ENCODE data around the gene LDLRAD2.
"Not testable (repeated sequence)": the region's sequence is repeated elsewhere in the genome, so short reads cannot be mapped to it uniquely, and the experiment has no call there.

The LDLRAD2 gene

GRCh38 chr1:21773585-21773984 is 38.5 kb upstream of the LDLRAD2 start:
- DNase-seq (ENCODE audit: low read depth): no peak
- no peak overlapping the region for H3K4me3 ChIP-seq (ENCODE audit: low read depth, low read length)
- no peak for TF ChIP-seq CTCF (IDR thresholded peaks at IDR 0.05; ENCODE audit: control insufficient read depth, extremely low read depth, insufficient read depth)

GRCh38 chr1:21774835-21775549 is 37.1 kb upstream of the LDLRAD2 start:
- no peak for DNase-seq (ENCODE audit: low read depth)
- no peak for TF ChIP-seq CTCF (IDR thresholded peaks at IDR 0.05; ENCODE audit: control insufficient read depth, extremely low read depth, insufficient read depth)
- no peak overlapping the region for H3K4me3 ChIP-seq (ENCODE audit: low read depth, low read length)

DNA sequence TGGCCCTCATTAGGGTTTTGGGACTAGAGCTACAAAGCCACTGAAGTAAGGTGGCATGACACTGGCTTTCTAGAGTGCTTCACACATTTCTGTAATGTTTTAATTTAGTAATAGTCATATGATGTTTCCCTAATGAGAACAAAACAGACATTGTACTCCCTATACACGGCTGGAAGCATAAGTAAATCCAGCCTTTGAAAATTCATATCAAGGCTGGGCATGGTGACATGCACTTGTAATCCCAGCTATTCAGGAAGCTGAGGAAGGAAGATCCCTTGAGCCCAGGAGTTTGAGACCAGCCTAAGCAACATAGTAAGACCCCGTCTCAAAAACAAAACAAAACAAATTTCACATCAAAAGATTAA is 36.5 kb upstream of the LDLRAD2 start:
- no peak for DNase-seq (ENCODE audit: low read depth)
- no peak overlapping the region for H3K4me3 ChIP-seq (ENCODE audit: low read depth, low read length)
- no peak for TF ChIP-seq CTCF (IDR thresholded peaks at IDR 0.05; ENCODE audit: control insufficient read depth, extremely low read depth, insufficient read depth)

DNA sequence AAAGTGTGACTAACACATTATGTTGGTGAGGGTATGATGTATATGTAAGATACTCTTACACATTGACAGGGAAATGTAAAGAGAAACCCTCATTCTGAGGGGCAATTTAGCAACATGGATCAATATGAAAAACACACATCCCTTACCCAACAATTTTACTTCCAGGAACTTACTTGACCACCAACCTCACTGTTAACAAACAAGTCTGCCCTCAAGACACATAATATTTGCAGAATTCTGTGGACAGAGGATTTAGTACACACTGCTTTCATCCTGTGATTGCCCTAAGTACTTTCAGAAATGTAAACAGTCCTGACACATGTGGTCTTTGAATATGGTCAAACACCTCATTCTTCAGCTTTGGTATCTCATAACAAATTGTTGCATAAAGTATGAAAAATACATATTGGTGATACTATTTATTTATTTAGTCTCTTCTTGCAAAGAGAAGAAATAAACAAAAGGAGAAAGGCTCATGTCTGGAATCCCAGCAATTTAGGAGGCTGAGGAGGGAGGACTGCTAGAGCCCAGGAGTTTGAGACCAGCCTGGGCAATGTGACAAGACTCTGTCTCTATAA is 36.0 kb upstream of the LDLRAD2 start:
- no peak overlapping the region for H3K4me3 ChIP-seq (ENCODE audit: low read depth, low read length)
- no peak for DNase-seq (ENCODE audit: low read depth)
- TF ChIP-seq CTCF (IDR thresholded peaks at IDR 0.05; ENCODE audit: control insufficient read depth, extremely low read depth, insufficient read depth): no peak

GRCh38 chr1:21776925-21777324 is 35.1 kb upstream of the LDLRAD2 start:
- not testable (repeated sequence) for H3K4me3 ChIP-seq (ENCODE audit: low read depth, low read length); DNase-seq (ENCODE audit: low read depth)

DNA sequence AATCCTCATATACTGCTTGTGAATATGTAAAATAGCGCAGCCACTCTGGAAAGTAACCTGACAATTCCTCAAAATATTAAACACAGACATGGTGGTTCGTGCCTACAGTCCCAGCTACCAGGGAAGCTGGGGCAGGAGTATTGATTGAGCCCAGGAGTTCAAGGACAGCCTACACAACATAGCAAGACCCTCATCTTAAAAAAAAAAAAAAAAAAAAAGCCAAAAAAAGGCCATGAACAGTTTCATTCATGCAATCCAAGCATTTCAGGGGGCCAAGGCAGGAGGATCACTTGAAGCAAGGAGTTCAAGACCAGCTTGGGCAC is 33.7 kb upstream of the LDLRAD2 start:
- DNase-seq (ENCODE audit: low read depth): no peak
- H3K4me3 ChIP-seq (ENCODE audit: low read depth, low read length): no peak overlapping the region
- TF ChIP-seq CTCF (IDR thresholded peaks at IDR 0.05; ENCODE audit: control insufficient read depth, extremely low read depth, insufficient read depth): no peak

DNA sequence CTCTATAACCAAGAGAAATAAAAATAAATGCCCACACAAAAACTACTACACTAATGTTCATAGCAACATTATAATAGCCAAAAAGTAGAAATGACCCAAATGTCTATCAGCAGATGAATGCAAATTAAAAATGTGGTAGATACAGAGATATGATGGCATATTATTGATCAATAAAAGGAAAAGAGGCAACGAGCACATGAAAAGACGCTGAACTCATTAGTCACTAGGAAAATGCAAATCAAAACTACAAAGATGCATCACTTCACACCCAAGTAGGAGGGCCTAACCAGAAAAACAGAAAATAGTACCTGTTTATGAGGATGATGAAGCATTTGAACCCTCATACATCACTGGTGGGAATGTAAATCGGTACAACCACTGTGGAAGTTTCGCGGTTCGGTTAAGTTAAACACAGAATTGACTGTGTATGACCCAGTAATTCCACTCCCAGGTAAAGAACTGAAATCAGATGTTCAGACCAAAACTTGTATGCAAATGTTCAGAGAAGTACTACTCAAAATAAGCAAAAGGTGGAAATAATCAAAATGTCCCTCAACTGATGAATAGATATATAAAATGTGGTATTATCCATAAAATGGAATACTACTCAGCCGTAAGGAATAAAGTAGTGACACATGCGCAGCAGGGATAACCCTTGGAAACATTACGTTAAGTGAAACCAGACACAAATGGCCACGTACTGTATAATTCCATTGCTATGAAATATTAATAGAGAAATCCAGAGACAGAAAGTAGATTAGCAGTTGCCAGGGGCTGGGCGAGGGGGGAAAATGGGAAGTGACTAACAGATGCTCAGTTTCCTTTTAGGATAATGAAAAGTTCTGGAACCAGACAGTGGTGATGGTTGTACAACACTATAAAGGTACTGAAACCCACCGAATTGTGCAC is 32.2 kb upstream of the LDLRAD2 start:
- H3K4me3 ChIP-seq (ENCODE audit: low read depth, low read length): no peak overlapping the region
- no peak for TF ChIP-seq CTCF (IDR thresholded peaks at IDR 0.05; ENCODE audit: control insufficient read depth, extremely low read depth, insufficient read depth)
- DNase-seq (ENCODE audit: low read depth): no peak

Measured in LNCaP clone FGC (cell line).